Keratinocyte (primary cell): Measurements from ENCODE around the gene VSIG4.
"Not testable (repeated sequence)": the region's sequence is repeated elsewhere in the genome, so short reads cannot be mapped to it uniquely, and the experiment has no call there.

Experiments used
- EZH2 ChIP-seq: IDR thresholded peaks from one replicate; pipeline ENCODE4 v1.6.1; 2012; ENCODE audit warnings: inconsistent platforms, mild to moderate bottlenecking, low read length, moderate library complexity
- TF ChIP-seq, protein P1 (sequence below), 3 experiments: IDR thresholded peaks in 1 of 3; conservative IDR thresholded peaks in 1 of 3; optimal IDR thresholded peaks in 1 of 3; 2 replicates in 2 of 3; 3 replicates in 1 of 3; pipeline versions ENCODE3 to v1.5.1; 2011; ENCODE audit warnings: low read length in 3 of 3, mild to moderate bottlenecking in 3 of 3, moderate library complexity in 2 of 3, control low read depth in 1 of 3, inconsistent platforms in 1 of 3; ENCODE audit not compliant: insufficient read depth in 2 of 3; ENCODE audit errors: extremely low read depth in 1 of 3

GRCh38 chrX:66057019-66057418 lies 17.1 kb upstream of the VSIG4 start:
- TF ChIP-seq, protein P1, sequence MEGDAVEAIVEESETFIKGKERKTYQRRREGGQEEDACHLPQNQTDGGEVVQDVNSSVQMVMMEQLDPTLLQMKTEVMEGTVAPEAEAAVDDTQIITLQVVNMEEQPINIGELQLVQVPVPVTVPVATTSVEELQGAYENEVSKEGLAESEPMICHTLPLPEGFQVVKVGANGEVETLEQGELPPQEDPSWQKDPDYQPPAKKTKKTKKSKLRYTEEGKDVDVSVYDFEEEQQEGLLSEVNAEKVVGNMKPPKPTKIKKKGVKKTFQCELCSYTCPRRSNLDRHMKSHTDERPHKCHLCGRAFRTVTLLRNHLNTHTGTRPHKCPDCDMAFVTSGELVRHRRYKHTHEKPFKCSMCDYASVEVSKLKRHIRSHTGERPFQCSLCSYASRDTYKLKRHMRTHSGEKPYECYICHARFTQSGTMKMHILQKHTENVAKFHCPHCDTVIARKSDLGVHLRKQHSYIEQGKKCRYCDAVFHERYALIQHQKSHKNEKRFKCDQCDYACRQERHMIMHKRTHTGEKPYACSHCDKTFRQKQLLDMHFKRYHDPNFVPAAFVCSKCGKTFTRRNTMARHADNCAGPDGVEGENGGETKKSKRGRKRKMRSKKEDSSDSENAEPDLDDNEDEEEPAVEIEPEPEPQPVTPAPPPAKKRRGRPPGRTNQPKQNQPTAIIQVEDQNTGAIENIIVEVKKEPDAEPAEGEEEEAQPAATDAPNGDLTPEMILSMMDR (optimal IDR thresholded peaks at IDR 0.05 in 1 of 3, IDR thresholded peaks at IDR 0.05 in 1 of 3, conservative IDR thresholded peaks at IDR 0.05 in 1 of 3; ENCODE audit: extremely low read depth in 1 of 3, insufficient read depth in 2 of 3, low read length in 3 of 3), result not testable (repeated sequence)
- TF ChIP-seq EZH2, result not testable (repeated sequence)
